Thyroid gland (tissue), 4 donors: ENCODE measurements around the gene KIFBP. TPM values are rescaled to one million over a fixed set of nuclear protein-coding genes. Genes with fewer than 3 reads are reported as not detected.
"Not testable (repeated sequence)": the region's sequence is repeated elsewhere in the genome, so short reads cannot be mapped to it uniquely, and the experiment has no call there.

Experiments
- DNase-seq, 2 donors: peaks; one replicate each; pipeline ENCODE4 v3.0.0-alpha.2; 2019
- H3K27ac ChIP-seq, 3 donors: fragments of 200-600 bp; sonication (generic); 1 replicate in 2 of 3; 2 replicates in 1 of 3; pipeline ENCODE4 v1.5.1; 2016 to 2019; ENCODE audit warnings: mild to moderate bottlenecking in 1 of 3, moderate library complexity in 1 of 3
- H3K27me3 ChIP-seq: fragments of 200-600 bp; sonication (generic); one replicate; pipeline ENCODE4 v1.5.1; 2019
- H3K36me3 ChIP-seq, 2 donors: fragments of 200-600 bp; sonication (generic); one replicate each; pipeline ENCODE4 v1.5.1; 2016 to 2019
- H3K4me1 ChIP-seq, 2 donors: fragments of 200-600 bp; sonication (generic); one replicate each; pipeline ENCODE4 v1.5.1; 2017 to 2019
- H3K4me3 ChIP-seq, 3 donors: fragments of 200-600 bp; sonication (generic); replicated peaks in 1 of 3; 1 replicate in 2 of 3; 2 replicates in 1 of 3; pipeline ENCODE4 v1.5.1; 2016; ENCODE audit warnings: mild to moderate bottlenecking in 1 of 3
- H3K9me3 ChIP-seq: fragments of 200-600 bp; sonication (generic); one replicate; pipeline ENCODE4 v1.5.1; 2017
- CTCF ChIP-seq, 6 experiments: fragments of 200-600 bp in 3 of 6; fragments of 450-650 bp in 3 of 6; sonication (generic) in 3 of 6; IDR thresholded peaks; one replicate each; pipeline ENCODE4 v1.5.1; 2016 to 2019; ENCODE audit warnings: antibody characterized with exemption in 6 of 6, mild to moderate bottlenecking in 2 of 6, inconsistent platforms in 1 of 6, moderate library complexity in 1 of 6
- POLR2A ChIP-seq, 2 donors: fragments of 450-650 bp; IDR thresholded peaks; one replicate each; pipeline ENCODE4 v1.6.1; 2017; ENCODE audit warnings: antibody characterized with exemption in 2 of 2, mild to moderate bottlenecking in 2 of 2, moderate library complexity in 1 of 2
- WGBS, 2 donors: methylation state at CpG; one replicate each; pipeline ENCODE4 v1.1.5; 2017; 5-methylcytosine and 5-hydroxymethylcytosine counted together
- intact Hi-C: fragments of 100-400 bp; cut with DNase I; formaldehyde crosslinking; loops from one replicate; pipeline ENCODE4 v1.15.1; 2023
- total RNA-seq, 4 donors: library from RNA; depleted of rRNA; stranded (reverse); fragments of >200 nt; gene quantifications; one replicate each; pipeline ENCODE4 v1.2.3, GENCODE V29; 2016

KIFBP gene
- total RNA-seq, 4 donors from 2014 or later, result 37.9 to 54.1 (median 42.8) TPM

- 92 to 95% methylated on average over 4 of the region's 4 CpGs for WGBS, 2 donors
- H3K36me3 ChIP-seq, result peaks cover 27 to 37% of the 10 kb centered on the region in 2 donors
- intact Hi-C loops, result no loop called here
Measured at GRCh38 chr10:68959695-68960527, 28.7 kb upstream of the KIFBP start.

GRCh38 chr10:68963151-68963550 lies 25.5 kb upstream of the KIFBP start:
- no peak for DNase-seq
- Histone ChIP-seq H3K9me3 (no peaks in the 10 kb centered on the region), H3K27me3 (no peaks in the 10 kb centered on the region), H3K36me3 (peaks cover 55 to 66% of the 10 kb centered on the region in 2 donors), H3K4me3 (no peak overlapping the region), H3K4me1 (no peaks in the 10 kb centered on the region), H3K27ac (no peak overlapping the region)
- no peak for TF ChIP-seq POLR2A (IDR thresholded peaks at IDR 0.05)
- TF ChIP-seq CTCF (IDR thresholded peaks at IDR 0.05), result no peak
- intact Hi-C loops, result no loop called here
- 94 to 98% methylated on average over 4 of the region's 4 CpGs for WGBS, 2 donors

More at GRCh38 chr10:68959695-68960527, 28.7 kb upstream of the KIFBP start:
- DNase-seq, result no peak
- Histone ChIP-seq H3K27me3 (no peaks in the 10 kb centered on the region), H3K4me3 (no peak overlapping the region), H3K9me3 (no peaks in the 10 kb centered on the region), H3K27ac (no peak overlapping the region), H3K4me1 (peaks cover 0 to 20% of the 10 kb centered on the region in 2 donors)
- TF ChIP-seq CTCF (IDR thresholded peaks at IDR 0.05) (no peak), POLR2A (IDR thresholded peaks at IDR 0.05) (no peak)

GRCh38 chr10:68973975-68974374 lies 14.6 kb upstream of the KIFBP start:
- no peaks in the 10 kb centered on the region for H3K27me3 ChIP-seq
- H3K4me3 ChIP-seq, result no peak overlapping the region
- intact Hi-C loops, result no loop called here
- H3K9me3 ChIP-seq, result no peaks in the 10 kb centered on the region
- no peak overlapping the region for H3K27ac ChIP-seq
- H3K4me1 ChIP-seq, result no peaks in the 10 kb centered on the region
- WGBS, 2 donors, result 82 to 92% methylated on average over 5 of the region's 5 CpGs
- TF ChIP-seq CTCF (IDR thresholded peaks at IDR 0.05) (no peak), POLR2A (IDR thresholded peaks at IDR 0.05) (no peak)
- no peak for DNase-seq
- peaks cover 30 to 84% of the 10 kb centered on the region in 2 donors for H3K36me3 ChIP-seq

- H3K9me3 ChIP-seq, H3K4me3 ChIP-seq, H3K4me1 ChIP-seq, H3K27ac ChIP-seq, DNase-seq, H3K27me3 ChIP-seq, intact Hi-C loops: not testable (repeated sequence)
- H3K36me3 ChIP-seq, result peaks cover 36 to 75% of the 10 kb centered on the region in 2 donors
- WGBS, 2 donors, result 95 to 97% methylated on average over 5 of the region's 5 CpGs
Measured at GRCh38 chr10:68975936-68976473, 12.6 kb upstream of the KIFBP start.

GRCh38 chr10:68979738-68980137 lies 8.9 kb upstream of the KIFBP start:
- WGBS, 2 donors, result 93 to 95% methylated on average over 6 of the region's 6 CpGs
- H3K36me3 ChIP-seq, result peaks cover 27 to 55% of the 10 kb centered on the region in 2 donors
- H3K27ac ChIP-seq, intact Hi-C loops, H3K4me1 ChIP-seq, H3K27me3 ChIP-seq, DNase-seq, H3K9me3 ChIP-seq, H3K4me3 ChIP-seq: not testable (repeated sequence)

- intact Hi-C loops, result no loop called here
- Histone ChIP-seq H3K27ac (no peak overlapping the region), H3K27me3 (no peaks in the 10 kb centered on the region), H3K4me3 (no peak overlapping the region), H3K36me3 (peaks cover 27 to 49% of the 10 kb centered on the region in 2 donors), H3K4me1 (peaks cover 0 to 8% of the 10 kb centered on the region in 2 donors), H3K9me3 (no peaks in the 10 kb centered on the region)
- TF ChIP-seq POLR2A (IDR thresholded peaks at IDR 0.05) (no peak), CTCF (IDR thresholded peaks at IDR 0.05) (peak in 1 of 6 experiments; percentile 8)
- DNase-seq, result no peak
- WGBS, 2 donors, result 91 to 98% methylated on average over 1 of the region's 1 CpG
Measured at GRCh38 chr10:68981074-68981473, 7.5 kb upstream of the KIFBP start.
